Esophagus squamous epithelium (tissue), 5 donors: ENCODE measurements around the gene ATP6AP1. TPM values are rescaled to one million over a fixed set of nuclear protein-coding genes. Genes with fewer than 3 reads are reported as not detected.

Source experiments
- DNase-seq: peaks from one replicate; lab custom pipeline; 2025; lab: John Stamatoyannopoulos, UW
- H3K27ac ChIP-seq, 4 donors: fragments of 200-600 bp; sonication (generic); one replicate each; pipeline ENCODE4 v1.5.1; 2016 to 2019; ENCODE audit warnings: mild to moderate bottlenecking in 1 of 4
- H3K27me3 ChIP-seq, 4 donors: fragments of 200-600 bp; sonication (generic); 1 replicate in 3 of 4; 2 replicates in 1 of 4; pipeline versions ENCODE4 v1.5.1 to v1.6.0; 2017 to 2021; ENCODE audit warnings: antibody characterized with exemption in 1 of 4
- H3K36me3 ChIP-seq, 3 donors: fragments of 200-600 bp; sonication (generic); one replicate each; pipeline ENCODE4 v1.5.1; 2016 to 2019
- H3K4me1 ChIP-seq, 3 donors: fragments of 200-600 bp; sonication (generic); one replicate each; pipeline ENCODE4 v1.5.1; 2017 to 2019
- H3K4me3 ChIP-seq, 4 donors: fragments of 200-600 bp; sonication (generic); 1 replicate in 3 of 4; 2 replicates in 1 of 4; pipeline ENCODE4 v1.5.1; 2016 to 2019; ENCODE audit warnings: mild to moderate bottlenecking in 2 of 4, moderate library complexity in 1 of 4
- H3K9me3 ChIP-seq, 3 donors: fragments of 200-600 bp; sonication (generic); one replicate each; pipeline ENCODE4 v1.5.1; 2016 to 2019
- CTCF ChIP-seq, 6 experiments: fragments of 450-650 bp in 4 of 6; fragments of 200-600 bp in 2 of 6; sonication (generic) in 2 of 6; IDR thresholded peaks; one replicate each; pipeline ENCODE4 v1.5.1; 2016 to 2019; ENCODE audit warnings: antibody characterized with exemption in 6 of 6, mild to moderate bottlenecking in 4 of 6, moderate library complexity in 4 of 6
- POLR2A ChIP-seq, 4 donors: fragments of 450-650 bp; IDR thresholded peaks; one replicate each; pipeline ENCODE4 v1.6.1; 2017; ENCODE audit warnings: antibody characterized with exemption in 4 of 4, mild to moderate bottlenecking in 4 of 4, moderate library complexity in 3 of 4
- WGBS, 2 donors: methylation state at CpG; one replicate each; pipeline ENCODE4 v1.1.5; 2018; 5-methylcytosine and 5-hydroxymethylcytosine counted together
- intact Hi-C: fragments of 100-400 bp; cut with DNase I; formaldehyde crosslinking; loops from one replicate; pipeline ENCODE4 v1.15.0; 2022
- total RNA-seq, 4 donors: library from RNA; depleted of rRNA; stranded (reverse); fragments of >200 nt; gene quantifications; one replicate each; pipeline ENCODE4 v1.1.0, GENCODE V29; 2016
- donor health status: DM: yes; HTN: yes; CAD: no.

The ATP6AP1 gene
- total RNA-seq, 4 donors from 2014 or later, result 28.5 to 83.8 (median 37.2) TPM

- Histone ChIP-seq H3K4me1 (no peaks in the 10 kb centered on the region), H3K27ac (no peak overlapping the region), H3K4me3 (no peak overlapping the region), H3K27me3 (no peaks in the 10 kb centered on the region), H3K36me3 (peaks cover 0 to 55% (median 0%) of the 10 kb centered on the region in 3 donors), H3K9me3 (no peaks in the 10 kb centered on the region)
- no peak for DNase-seq
- 89 to 96% methylated on average over 4 to 17 of the region's 23 CpGs for WGBS, 2 donors
- no peak for TF ChIP-seq POLR2A (IDR thresholded peaks at IDR 0.05)
- TF ChIP-seq CTCF (IDR thresholded peaks at IDR 0.05), result no peak
- intact Hi-C loops, result no loop called here
These were observed 42.6 kb downstream of the ATP6AP1 start for GRCh38 chrX:154470914-154471568.

GRCh38 chrX:154471839-154472684, 43.6 kb downstream of the ATP6AP1 start:
- Histone ChIP-seq H3K27ac (no peak overlapping the region), H3K4me3 (no peak overlapping the region), H3K36me3 (peaks cover 0 to 45% (median 0%) of the 10 kb centered on the region in 3 donors), H3K4me1 (no peaks in the 10 kb centered on the region), H3K9me3 (no peaks in the 10 kb centered on the region), H3K27me3 (no peaks in the 10 kb centered on the region)
- intact Hi-C loops, result no loop called here
- 84 to 87% methylated on average over 3 to 18 of the region's 23 CpGs for WGBS, 2 donors
- no peak for DNase-seq
- TF ChIP-seq CTCF (IDR thresholded peaks at IDR 0.05) (no peak), POLR2A (IDR thresholded peaks at IDR 0.05) (no peak)

- 78 to 97% methylated on average over 10 to 16 of the region's 28 CpGs for WGBS, 2 donors
- intact Hi-C loops, result no loop called here
- H3K4me1 ChIP-seq, result peaks cover 0 to 3% (median 0%) of the 10 kb centered on the region in 3 donors
- H3K36me3 ChIP-seq, result peaks cover 0 to 36% (median 0%) of the 10 kb centered on the region in 3 donors
- no peaks in the 10 kb centered on the region for H3K27me3 ChIP-seq
- H3K9me3 ChIP-seq, result no peaks in the 10 kb centered on the region
- H3K4me3 ChIP-seq, result no peak overlapping the region
- DNase-seq, result no peak
- TF ChIP-seq POLR2A (IDR thresholded peaks at IDR 0.05) (no peak), CTCF (IDR thresholded peaks at IDR 0.05) (no peak)
- H3K27ac ChIP-seq, result no peak overlapping the region
These were observed 44.5 kb downstream of the ATP6AP1 start for GRCh38 chrX:154472685-154473632.

GRCh38 chrX:154473683-154474082, 45.2 kb downstream of the ATP6AP1 start:
- Histone ChIP-seq H3K36me3 (peaks cover 0 to 29% (median 0%) of the 10 kb centered on the region in 3 donors), H3K4me1 (peaks cover 0 to 10% (median 0%) of the 10 kb centered on the region in 3 donors), H3K27ac (no peak overlapping the region), H3K9me3 (no peaks in the 10 kb centered on the region), H3K27me3 (no peaks in the 10 kb centered on the region), H3K4me3 (no peak overlapping the region)
- TF ChIP-seq POLR2A (IDR thresholded peaks at IDR 0.05) (no peak), CTCF (IDR thresholded peaks at IDR 0.05) (no peak)
- intact Hi-C loops, result no loop called here
- DNase-seq, result no peak
- 74 to 90% methylated on average over 3 to 5 of the region's 7 CpGs for WGBS, 2 donors
